ENCODE data around the gene MATN4.

The MATN4 gene

GRCh38 chr20:45341939-45342854 lies 34.1 kb upstream of the MATN4 start:
- no peak for DNase-seq (ENCODE audit: low read depth in 1 of 2, low spot score in 1 of 2)
- TF ChIP-seq GABPA (IDR thresholded peaks at IDR 0.05; ENCODE audit: low read depth) (no peak), SPI1 (IDR thresholded peaks at IDR 0.05; ENCODE audit: borderline replicate concordance, low read depth) (no peak), POLR2AphosphoS5 (IDR thresholded peaks at IDR 0.05; ENCODE audit: low read depth) (no peak)
- TF ChIP-seq, protein P1, sequence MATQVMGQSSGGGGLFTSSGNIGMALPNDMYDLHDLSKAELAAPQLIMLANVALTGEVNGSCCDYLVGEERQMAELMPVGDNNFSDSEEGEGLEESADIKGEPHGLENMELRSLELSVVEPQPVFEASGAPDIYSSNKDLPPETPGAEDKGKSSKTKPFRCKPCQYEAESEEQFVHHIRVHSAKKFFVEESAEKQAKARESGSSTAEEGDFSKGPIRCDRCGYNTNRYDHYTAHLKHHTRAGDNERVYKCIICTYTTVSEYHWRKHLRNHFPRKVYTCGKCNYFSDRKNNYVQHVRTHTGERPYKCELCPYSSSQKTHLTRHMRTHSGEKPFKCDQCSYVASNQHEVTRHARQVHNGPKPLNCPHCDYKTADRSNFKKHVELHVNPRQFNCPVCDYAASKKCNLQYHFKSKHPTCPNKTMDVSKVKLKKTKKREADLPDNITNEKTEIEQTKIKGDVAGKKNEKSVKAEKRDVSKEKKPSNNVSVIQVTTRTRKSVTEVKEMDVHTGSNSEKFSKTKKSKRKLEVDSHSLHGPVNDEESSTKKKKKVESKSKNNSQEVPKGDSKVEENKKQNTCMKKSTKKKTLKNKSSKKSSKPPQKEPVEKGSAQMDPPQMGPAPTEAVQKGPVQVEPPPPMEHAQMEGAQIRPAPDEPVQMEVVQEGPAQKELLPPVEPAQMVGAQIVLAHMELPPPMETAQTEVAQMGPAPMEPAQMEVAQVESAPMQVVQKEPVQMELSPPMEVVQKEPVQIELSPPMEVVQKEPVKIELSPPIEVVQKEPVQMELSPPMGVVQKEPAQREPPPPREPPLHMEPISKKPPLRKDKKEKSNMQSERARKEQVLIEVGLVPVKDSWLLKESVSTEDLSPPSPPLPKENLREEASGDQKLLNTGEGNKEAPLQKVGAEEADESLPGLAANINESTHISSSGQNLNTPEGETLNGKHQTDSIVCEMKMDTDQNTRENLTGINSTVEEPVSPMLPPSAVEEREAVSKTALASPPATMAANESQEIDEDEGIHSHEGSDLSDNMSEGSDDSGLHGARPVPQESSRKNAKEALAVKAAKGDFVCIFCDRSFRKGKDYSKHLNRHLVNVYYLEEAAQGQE (IDR thresholded peaks at IDR 0.05; ENCODE audit: insufficient replicate concordance, low read depth) = no peak
- TF ChIP-seq, protein P2, sequence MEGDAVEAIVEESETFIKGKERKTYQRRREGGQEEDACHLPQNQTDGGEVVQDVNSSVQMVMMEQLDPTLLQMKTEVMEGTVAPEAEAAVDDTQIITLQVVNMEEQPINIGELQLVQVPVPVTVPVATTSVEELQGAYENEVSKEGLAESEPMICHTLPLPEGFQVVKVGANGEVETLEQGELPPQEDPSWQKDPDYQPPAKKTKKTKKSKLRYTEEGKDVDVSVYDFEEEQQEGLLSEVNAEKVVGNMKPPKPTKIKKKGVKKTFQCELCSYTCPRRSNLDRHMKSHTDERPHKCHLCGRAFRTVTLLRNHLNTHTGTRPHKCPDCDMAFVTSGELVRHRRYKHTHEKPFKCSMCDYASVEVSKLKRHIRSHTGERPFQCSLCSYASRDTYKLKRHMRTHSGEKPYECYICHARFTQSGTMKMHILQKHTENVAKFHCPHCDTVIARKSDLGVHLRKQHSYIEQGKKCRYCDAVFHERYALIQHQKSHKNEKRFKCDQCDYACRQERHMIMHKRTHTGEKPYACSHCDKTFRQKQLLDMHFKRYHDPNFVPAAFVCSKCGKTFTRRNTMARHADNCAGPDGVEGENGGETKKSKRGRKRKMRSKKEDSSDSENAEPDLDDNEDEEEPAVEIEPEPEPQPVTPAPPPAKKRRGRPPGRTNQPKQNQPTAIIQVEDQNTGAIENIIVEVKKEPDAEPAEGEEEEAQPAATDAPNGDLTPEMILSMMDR (IDR thresholded peaks at IDR 0.05; ENCODE audit: insufficient read depth, low read length) = no peak
- Histone ChIP-seq H3K27ac (replicated peaks) (no peak overlapping the region), H3K4me3 (replicated peaks; ENCODE audit: insufficient read depth, low read length) (no peak overlapping the region), H3K27me3 (ENCODE audit: insufficient read depth, poor library complexity, severe bottlenecking) (peaks cover 3% of the 10 kb centered on the region)

GRCh38 chr20:45341579-45341938 lies 33.5 kb upstream of the MATN4 start:
- TF ChIP-seq, protein P2 (IDR thresholded peaks at IDR 0.05; ENCODE audit: insufficient read depth, low read length) = no peak
- TF ChIP-seq SPI1 (IDR thresholded peaks at IDR 0.05; ENCODE audit: borderline replicate concordance, low read depth) (no peak), POLR2AphosphoS5 (IDR thresholded peaks at IDR 0.05; ENCODE audit: low read depth) (no peak), GABPA (IDR thresholded peaks at IDR 0.05; ENCODE audit: low read depth) (no peak)
- TF ChIP-seq, protein P1 (IDR thresholded peaks at IDR 0.05; ENCODE audit: insufficient replicate concordance, low read depth) = no peak
- DNase-seq (ENCODE audit: low read depth in 1 of 2, low spot score in 1 of 2) = no peak
- Histone ChIP-seq H3K27me3 (ENCODE audit: insufficient read depth, poor library complexity, severe bottlenecking) (peaks cover under 1% of the 10 kb centered on the region), H3K27ac (replicated peaks) (no peak overlapping the region), H3K4me3 (replicated peaks; ENCODE audit: insufficient read depth, low read length) (no peak overlapping the region)

GRCh38 chr20:45340951-45341350 lies 32.9 kb upstream of the MATN4 start:
- DNase-seq (ENCODE audit: low read depth in 1 of 2, low spot score in 1 of 2) = no peak
- H3K4me3 ChIP-seq (replicated peaks; ENCODE audit: insufficient read depth, low read length) = no peak overlapping the region
- no peak overlapping the region for H3K27ac ChIP-seq (replicated peaks)
- TF ChIP-seq SPI1 (IDR thresholded peaks at IDR 0.05; ENCODE audit: borderline replicate concordance, low read depth) (no peak), GABPA (IDR thresholded peaks at IDR 0.05; ENCODE audit: low read depth) (no peak), POLR2AphosphoS5 (IDR thresholded peaks at IDR 0.05; ENCODE audit: low read depth) (no peak)
- TF ChIP-seq, protein P2 (IDR thresholded peaks at IDR 0.05; ENCODE audit: insufficient read depth, low read length) = no peak
- TF ChIP-seq, protein P1 (IDR thresholded peaks at IDR 0.05; ENCODE audit: insufficient replicate concordance, low read depth) = no peak
- H3K27me3 ChIP-seq (ENCODE audit: insufficient read depth, poor library complexity, severe bottlenecking) = no peaks in the 10 kb centered on the region
